ENCODE measurements around the gene ALAS1. TPM values are rescaled to one million over a fixed set of nuclear protein-coding genes. Genes with fewer than 3 reads are reported as not detected.

Gene ALAS1
- total and polyA plus RNA-seq, 2 of the 13 experiments (the other 11 are each of a cell fraction or from before 2014, with no cell fraction given), result 36.0 to 43.2 TPM

- no peak for TF ChIP-seq JUNB (CRISPR knock-in tag; IDR thresholded peaks at IDR 0.05; ENCODE audit: borderline replicate concordance)
- peak; percentile 95 for TF ChIP-seq ESRRA (CRISPR knock-in tag; IDR thresholded peaks at IDR 0.05; ENCODE audit: low read depth)
- TF ChIP-seq, protein P1, sequence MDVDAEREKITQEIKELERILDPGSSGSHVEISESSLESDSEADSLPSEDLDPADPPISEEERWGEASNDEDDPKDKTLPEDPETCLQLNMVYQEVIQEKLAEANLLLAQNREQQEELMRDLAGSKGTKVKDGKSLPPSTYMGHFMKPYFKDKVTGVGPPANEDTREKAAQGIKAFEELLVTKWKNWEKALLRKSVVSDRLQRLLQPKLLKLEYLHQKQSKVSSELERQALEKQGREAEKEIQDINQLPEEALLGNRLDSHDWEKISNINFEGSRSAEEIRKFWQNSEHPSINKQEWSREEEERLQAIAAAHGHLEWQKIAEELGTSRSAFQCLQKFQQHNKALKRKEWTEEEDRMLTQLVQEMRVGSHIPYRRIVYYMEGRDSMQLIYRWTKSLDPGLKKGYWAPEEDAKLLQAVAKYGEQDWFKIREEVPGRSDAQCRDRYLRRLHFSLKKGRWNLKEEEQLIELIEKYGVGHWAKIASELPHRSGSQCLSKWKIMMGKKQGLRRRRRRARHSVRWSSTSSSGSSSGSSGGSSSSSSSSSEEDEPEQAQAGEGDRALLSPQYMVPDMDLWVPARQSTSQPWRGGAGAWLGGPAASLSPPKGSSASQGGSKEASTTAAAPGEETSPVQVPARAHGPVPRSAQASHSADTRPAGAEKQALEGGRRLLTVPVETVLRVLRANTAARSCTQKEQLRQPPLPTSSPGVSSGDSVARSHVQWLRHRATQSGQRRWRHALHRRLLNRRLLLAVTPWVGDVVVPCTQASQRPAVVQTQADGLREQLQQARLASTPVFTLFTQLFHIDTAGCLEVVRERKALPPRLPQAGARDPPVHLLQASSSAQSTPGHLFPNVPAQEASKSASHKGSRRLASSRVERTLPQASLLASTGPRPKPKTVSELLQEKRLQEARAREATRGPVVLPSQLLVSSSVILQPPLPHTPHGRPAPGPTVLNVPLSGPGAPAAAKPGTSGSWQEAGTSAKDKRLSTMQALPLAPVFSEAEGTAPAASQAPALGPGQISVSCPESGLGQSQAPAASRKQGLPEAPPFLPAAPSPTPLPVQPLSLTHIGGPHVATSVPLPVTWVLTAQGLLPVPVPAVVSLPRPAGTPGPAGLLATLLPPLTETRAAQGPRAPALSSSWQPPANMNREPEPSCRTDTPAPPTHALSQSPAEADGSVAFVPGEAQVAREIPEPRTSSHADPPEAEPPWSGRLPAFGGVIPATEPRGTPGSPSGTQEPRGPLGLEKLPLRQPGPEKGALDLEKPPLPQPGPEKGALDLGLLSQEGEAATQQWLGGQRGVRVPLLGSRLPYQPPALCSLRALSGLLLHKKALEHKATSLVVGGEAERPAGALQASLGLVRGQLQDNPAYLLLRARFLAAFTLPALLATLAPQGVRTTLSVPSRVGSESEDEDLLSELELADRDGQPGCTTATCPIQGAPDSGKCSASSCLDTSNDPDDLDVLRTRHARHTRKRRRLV (CRISPR knock-in tag; IDR thresholded peaks at IDR 0.05), result no peak
- TF ChIP-seq, protein P2, sequence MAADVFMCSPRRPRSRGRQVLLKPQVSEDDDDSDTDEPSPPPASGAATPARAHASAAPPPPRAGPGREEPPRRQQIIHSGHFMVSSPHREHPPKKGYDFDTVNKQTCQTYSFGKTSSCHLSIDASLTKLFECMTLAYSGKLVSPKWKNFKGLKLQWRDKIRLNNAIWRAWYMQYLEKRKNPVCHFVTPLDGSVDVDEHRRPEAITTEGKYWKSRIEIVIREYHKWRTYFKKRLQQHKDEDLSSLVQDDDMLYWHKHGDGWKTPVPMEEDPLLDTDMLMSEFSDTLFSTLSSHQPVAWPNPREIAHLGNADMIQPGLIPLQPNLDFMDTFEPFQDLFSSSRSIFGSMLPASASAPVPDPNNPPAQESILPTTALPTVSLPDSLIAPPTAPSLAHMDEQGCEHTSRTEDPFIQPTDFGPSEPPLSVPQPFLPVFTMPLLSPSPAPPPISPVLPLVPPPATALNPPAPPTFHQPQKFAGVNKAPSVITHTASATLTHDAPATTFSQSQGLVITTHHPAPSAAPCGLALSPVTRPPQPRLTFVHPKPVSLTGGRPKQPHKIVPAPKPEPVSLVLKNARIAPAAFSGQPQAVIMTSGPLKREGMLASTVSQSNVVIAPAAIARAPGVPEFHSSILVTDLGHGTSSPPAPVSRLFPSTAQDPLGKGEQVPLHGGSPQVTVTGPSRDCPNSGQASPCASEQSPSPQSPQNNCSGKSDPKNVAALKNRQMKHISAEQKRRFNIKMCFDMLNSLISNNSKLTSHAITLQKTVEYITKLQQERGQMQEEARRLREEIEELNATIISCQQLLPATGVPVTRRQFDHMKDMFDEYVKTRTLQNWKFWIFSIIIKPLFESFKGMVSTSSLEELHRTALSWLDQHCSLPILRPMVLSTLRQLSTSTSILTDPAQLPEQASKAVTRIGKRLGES (CRISPR knock-in tag; IDR thresholded peaks at IDR 0.05; ENCODE audit: borderline replicate concordance), result no peak
- TF ChIP-seq, protein P3, sequence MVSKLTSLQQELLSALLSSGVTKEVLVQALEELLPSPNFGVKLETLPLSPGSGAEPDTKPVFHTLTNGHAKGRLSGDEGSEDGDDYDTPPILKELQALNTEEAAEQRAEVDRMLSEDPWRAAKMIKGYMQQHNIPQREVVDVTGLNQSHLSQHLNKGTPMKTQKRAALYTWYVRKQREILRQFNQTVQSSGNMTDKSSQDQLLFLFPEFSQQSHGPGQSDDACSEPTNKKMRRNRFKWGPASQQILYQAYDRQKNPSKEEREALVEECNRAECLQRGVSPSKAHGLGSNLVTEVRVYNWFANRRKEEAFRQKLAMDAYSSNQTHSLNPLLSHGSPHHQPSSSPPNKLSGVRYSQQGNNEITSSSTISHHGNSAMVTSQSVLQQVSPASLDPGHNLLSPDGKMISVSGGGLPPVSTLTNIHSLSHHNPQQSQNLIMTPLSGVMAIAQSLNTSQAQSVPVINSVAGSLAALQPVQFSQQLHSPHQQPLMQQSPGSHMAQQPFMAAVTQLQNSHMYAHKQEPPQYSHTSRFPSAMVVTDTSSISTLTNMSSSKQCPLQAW (CRISPR knock-in tag; IDR thresholded peaks at IDR 0.05), result 0 out of 2 replicates have a peak, but pooled peaks have one; percentile 28
- TF ChIP-seq SMAD1 (CRISPR knock-in tag; IDR thresholded peaks at IDR 0.05; ENCODE audit: borderline replicate concordance, low read depth), result no peak
- no peak for TF ChIP-seq RNF2 (conservative IDR thresholded peaks at IDR 0.05; ENCODE audit: low read depth)
- TF ChIP-seq ATF7 (IDR thresholded peaks at IDR 0.05), result no peak
- no peak for TF ChIP-seq ATF7 (CRISPR knock-in tag; IDR thresholded peaks at IDR 0.05)
- no peak for TF ChIP-seq ZNF781 (CRISPR knock-in tag; IDR thresholded peaks at IDR 0.05; ENCODE audit: borderline replicate concordance, not compliant biosample characterization)
- peak; percentile 78; the same call in 1 of the 2 replicates for TF ChIP-seq ZNF768 (CRISPR knock-in tag; IDR thresholded peaks at IDR 0.05)
- no peak for TF ChIP-seq MBD4 (IDR thresholded peaks at IDR 0.05; ENCODE audit: borderline replicate concordance, low read length)
- TF ChIP-seq ZNF44 (CRISPR knock-in tag; IDR thresholded peaks at IDR 0.05), result no peak
- no peak for TF ChIP-seq ZNF367 (CRISPR knock-in tag; IDR thresholded peaks at IDR 0.05; ENCODE audit: borderline replicate concordance)
- no peak for TF ChIP-seq SPEN (CRISPR knock-in tag; IDR thresholded peaks at IDR 0.05; ENCODE audit: low read depth)
- TF ChIP-seq ZBTB38 (CRISPR knock-in tag; IDR thresholded peaks at IDR 0.05), result no peak
- 0 out of 2 replicates have a peak, but pooled peaks have one; percentile 8 for TF ChIP-seq ISL2 (CRISPR knock-in tag; IDR thresholded peaks at IDR 0.05)
- peak; percentile 35; the same call in 1 of the 2 replicates for TF ChIP-seq MYC (CRISPR knock-in tag; IDR thresholded peaks at IDR 0.05; ENCODE audit: borderline replicate concordance)
- no peak for TF ChIP-seq GATAD1 (CRISPR knock-in tag; IDR thresholded peaks at IDR 0.05)
Measured at GRCh38 chr3:52236424-52236886, 38.5 kb downstream of the ALAS1 start (continued).

All from HepG2 (cell line).